ENCODE results near the gene THRB.

THRB gene

GRCh38 chr3:24454393-24454792 is 40.3 kb downstream of the THRB start (continued):
- TF ChIP-seq ZNF423 (tag by site-specific recombination; IDR thresholded peaks at IDR 0.05): no peak
- TF ChIP-seq SETDB1 (IDR thresholded peaks at IDR 0.05; ENCODE audit: insufficient read length, low read length): no peak
- TF ChIP-seq KLF16 (tag by site-specific recombination; IDR thresholded peaks at IDR 0.05): no peak
- TF ChIP-seq ZNF837 (tag by site-specific recombination; IDR thresholded peaks at IDR 0.05): no peak
- TF ChIP-seq ZNF223 (tag by site-specific recombination; IDR thresholded peaks at IDR 0.05): no peak
- no peak for TF ChIP-seq ZNF148 (tag by site-specific recombination; IDR thresholded peaks at IDR 0.05; ENCODE audit: borderline replicate concordance)
- TF ChIP-seq ZNF274 (IDR thresholded peaks at IDR 0.05; ENCODE audit: low read length): no peak
- TF ChIP-seq ZNF274 (tag by site-specific recombination; IDR thresholded peaks at IDR 0.05; ENCODE audit: borderline replicate concordance): no peak
- no peak for TF ChIP-seq ZNF518A (tag by site-specific recombination; conservative IDR thresholded peaks at IDR 0.05; ENCODE audit: low read depth)
- TF ChIP-seq ZNF529 (tag by site-specific recombination; IDR thresholded peaks at IDR 0.05; ENCODE audit: insufficient replicate concordance): no peak

- H3K4me1 ChIP-seq (ENCODE audit: control insufficient read depth, insufficient read depth, low read length): no peaks in the 10 kb centered on the region
- no peaks in the 10 kb centered on the region for H3K36me3 ChIP-seq (ENCODE audit: control insufficient read depth in 2 of 2, insufficient read depth in 1 of 2, low read length in 2 of 2)
- no peak overlapping the region for H3K4me3 ChIP-seq (ENCODE audit: low read depth, low read length)
- CTCF ChIA-PET: interaction anchor here (1.1 kb wide), 1 partner anchor 27 kb away, joined by 5 read pairs; no protein-coding TSS in a partner anchor
- POLR2A ChIA-PET: no interaction called here
- TF ChIP-seq INSM2 (tag by site-specific recombination; IDR thresholded peaks at IDR 0.05) (no peak), FEZF1 (tag by site-specific recombination; IDR thresholded peaks at IDR 0.05) (0 out of 2 replicates have a peak, but pooled peaks have one; percentile 23), ZNF658 (tag by site-specific recombination; IDR thresholded peaks at IDR 0.05) (no peak), ZSCAN18 (tag by site-specific recombination; IDR thresholded peaks at IDR 0.05) (no peak)
- no peaks in the 10 kb centered on the region for H3K9me3 ChIP-seq (ENCODE audit: control insufficient read depth, insufficient read depth, low read depth, low read length)
- H3K27ac ChIP-seq (ENCODE audit: extremely low read depth, low read depth, low read length): no peak overlapping the region
These were observed 43.1 kb downstream of the THRB start for GRCh38 chr3:24451461-24452099.
